ENCODE measurements around the gene MRPS7. TPM values are rescaled to one million over a fixed set of nuclear protein-coding genes. Genes with fewer than 3 reads are reported as not detected.
A peak's percentile ranks its signal among the peaks of the same experiment; 100 is the strongest.

MRPS7 gene
- total RNA-seq, 1 donor from 2014 or later = 43.3 TPM

- Mint-ChIP-seq H3K36me3 (no peaks in the 10 kb centered on the region), H3K9me3 (no peaks in the 10 kb centered on the region), H3K4me1 (peaks cover 3% of the 10 kb centered on the region), H3K27me3 (ENCODE audit: insufficient read depth, low read depth) (peaks cover 6% of the 10 kb centered on the region), H3K27ac (no peak overlapping the region), H3K4me3 (no peak overlapping the region)
- no peaks in the 10 kb centered on the region for H3K79me2 ChIP-seq (ENCODE audit: low read depth)
- H3K4me1 ChIP-seq = no peaks in the 10 kb centered on the region
- TF ChIP-seq, protein P1, sequence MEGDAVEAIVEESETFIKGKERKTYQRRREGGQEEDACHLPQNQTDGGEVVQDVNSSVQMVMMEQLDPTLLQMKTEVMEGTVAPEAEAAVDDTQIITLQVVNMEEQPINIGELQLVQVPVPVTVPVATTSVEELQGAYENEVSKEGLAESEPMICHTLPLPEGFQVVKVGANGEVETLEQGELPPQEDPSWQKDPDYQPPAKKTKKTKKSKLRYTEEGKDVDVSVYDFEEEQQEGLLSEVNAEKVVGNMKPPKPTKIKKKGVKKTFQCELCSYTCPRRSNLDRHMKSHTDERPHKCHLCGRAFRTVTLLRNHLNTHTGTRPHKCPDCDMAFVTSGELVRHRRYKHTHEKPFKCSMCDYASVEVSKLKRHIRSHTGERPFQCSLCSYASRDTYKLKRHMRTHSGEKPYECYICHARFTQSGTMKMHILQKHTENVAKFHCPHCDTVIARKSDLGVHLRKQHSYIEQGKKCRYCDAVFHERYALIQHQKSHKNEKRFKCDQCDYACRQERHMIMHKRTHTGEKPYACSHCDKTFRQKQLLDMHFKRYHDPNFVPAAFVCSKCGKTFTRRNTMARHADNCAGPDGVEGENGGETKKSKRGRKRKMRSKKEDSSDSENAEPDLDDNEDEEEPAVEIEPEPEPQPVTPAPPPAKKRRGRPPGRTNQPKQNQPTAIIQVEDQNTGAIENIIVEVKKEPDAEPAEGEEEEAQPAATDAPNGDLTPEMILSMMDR (IDR thresholded peaks at IDR 0.05) = no peak
- TF ChIP-seq EZH2 (IDR thresholded peaks at IDR 0.05) = no peak
- no peak for TF ChIP-seq EZH2phosphoT487 (IDR thresholded peaks at IDR 0.05)
- no peaks in the 10 kb centered on the region for H3K9me3 ChIP-seq (ENCODE audit: low read depth)
- no peaks in the 10 kb centered on the region for H3F3A ChIP-seq (ENCODE audit: low read depth)
- H3K4me2 ChIP-seq = no peak overlapping the region
- H3K27ac ChIP-seq = no peak overlapping the region
- no peak overlapping the region for H3K4me3 ChIP-seq
- H3K27me3 ChIP-seq = peaks cover 5% of the 10 kb centered on the region
- H2AFZ ChIP-seq (replicated peaks) = no peak overlapping the region
- H4K20me1 ChIP-seq (ENCODE audit: low read depth) = no peaks in the 10 kb centered on the region
- no peak for DNase-seq (ENCODE audit: low spot score)
- H3K9ac ChIP-seq = no peak overlapping the region
- H3K36me3 ChIP-seq = no peaks in the 10 kb centered on the region
Measured at GRCh38 chr17:75295201-75296158, 33.8 kb downstream of the MRPS7 start.

DNA sequence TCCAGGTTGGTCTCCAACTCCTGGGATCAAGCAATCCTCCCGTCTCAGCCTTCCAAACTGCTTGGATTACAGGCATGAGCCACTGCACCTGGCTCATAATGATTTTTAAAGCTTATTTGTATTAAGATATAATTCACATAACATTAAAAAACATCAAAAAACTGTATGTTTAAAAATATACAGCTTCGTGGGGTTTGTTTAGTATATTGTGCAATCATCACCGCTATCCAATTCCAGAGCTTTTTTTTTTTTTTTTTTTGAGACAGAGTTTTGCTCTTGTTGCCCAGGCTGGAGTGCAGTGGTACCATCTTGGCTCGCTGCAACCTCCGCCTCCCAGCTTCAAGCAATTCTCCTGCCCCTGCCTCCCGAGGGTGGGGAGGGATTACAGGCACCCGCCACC is 38.6 kb downstream of the MRPS7 start:
- Histone ChIP-seq H3K9me3 (ENCODE audit: low read depth) (no peaks in the 10 kb centered on the region), H3K4me3 (no peak overlapping the region), H3K4me2 (no peak overlapping the region), H4K20me1 (ENCODE audit: low read depth) (no peaks in the 10 kb centered on the region), H3K27ac (no peak overlapping the region), H3K36me3 (no peaks in the 10 kb centered on the region), H2AFZ (replicated peaks) (no peak overlapping the region), H3K4me1 (no peaks in the 10 kb centered on the region), H3F3A (ENCODE audit: low read depth) (no peaks in the 10 kb centered on the region), H3K9ac (no peak overlapping the region), H3K79me2 (ENCODE audit: low read depth) (no peaks in the 10 kb centered on the region), H3K27me3 (no peaks in the 10 kb centered on the region)
- Mint-ChIP-seq H3K27me3 (ENCODE audit: insufficient read depth, low read depth) (peaks cover 4% of the 10 kb centered on the region), H3K4me3 (no peak overlapping the region), H3K4me1 (peaks cover 3% of the 10 kb centered on the region), H3K36me3 (no peaks in the 10 kb centered on the region), H3K27ac (no peak overlapping the region), H3K9me3 (no peaks in the 10 kb centered on the region)
- no peak for DNase-seq (ENCODE audit: low spot score)
- no peak for TF ChIP-seq EZH2 (IDR thresholded peaks at IDR 0.05)

GRCh38 chr17:75301049-75301448 is 39.4 kb downstream of the MRPS7 start:
- no peak overlapping the region for H3K4me2 ChIP-seq
- Mint-ChIP-seq H3K4me3 (no peak overlapping the region), H3K27ac (peak overlapping the region; percentile 85), H3K27me3 (ENCODE audit: insufficient read depth, low read depth) (peaks cover 2% of the 10 kb centered on the region), H3K9me3 (no peaks in the 10 kb centered on the region), H3K4me1 (peaks cover 3% of the 10 kb centered on the region), H3K36me3 (no peaks in the 10 kb centered on the region)
- no peaks in the 10 kb centered on the region for H3K4me1 ChIP-seq
- no peak overlapping the region for H3K9ac ChIP-seq
- H3K36me3 ChIP-seq = no peaks in the 10 kb centered on the region
- H3K79me2 ChIP-seq (ENCODE audit: low read depth) = no peaks in the 10 kb centered on the region
- no peak overlapping the region for H3K27ac ChIP-seq
- H3K9me3 ChIP-seq (ENCODE audit: low read depth) = no peaks in the 10 kb centered on the region
- no peaks in the 10 kb centered on the region for H4K20me1 ChIP-seq (ENCODE audit: low read depth)
- H3K27me3 ChIP-seq = no peaks in the 10 kb centered on the region
- H2AFZ ChIP-seq (replicated peaks) = no peak overlapping the region
- TF ChIP-seq EZH2 (IDR thresholded peaks at IDR 0.05) (no peak), EZH2phosphoT487 (IDR thresholded peaks at IDR 0.05) (no peak)
- TF ChIP-seq, protein P1 (IDR thresholded peaks at IDR 0.05) = no peak
- no peaks in the 10 kb centered on the region for H3F3A ChIP-seq (ENCODE audit: low read depth)
- no peak for DNase-seq (ENCODE audit: low spot score)
- no peak overlapping the region for H3K4me3 ChIP-seq

Measured in neural progenitor cell (in vitro differentiated cells).